A549 (cell line): ENCODE results near the gene KIF3A.

Experiments used
- EP300 ChIP-seq, 2 experiments: fragments of >200 bp; sonication (Bioruptor Twin); formaldehyde crosslinking; IDR thresholded peaks; 2 replicates in 1 of 2; 3 replicates in 1 of 2; pipeline ENCODE4 v1.6.1; 2016 to 2017
- MYC ChIP-seq: IDR thresholded peaks from 2 replicates; pipeline ENCODE4 v1.6.1; 2012; ENCODE audit warnings: mild to moderate bottlenecking, inconsistent platforms, low read length, improper control_type of control experiment, borderline replicate concordance
- RARB ChIP-seq: fragments of 250-450 bp; sonication (Bioruptor Pico); IDR thresholded peaks from 2 replicates; pipeline ENCODE4 v1.8.0; 2021; ENCODE audit warnings: mild to moderate bottlenecking, moderate library complexity
- RCOR1 ChIP-seq: fragments of 150-350 bp; IDR thresholded peaks from 2 replicates; pipeline ENCODE4 v1.6.1; 2014; ENCODE audit warnings: antibody characterized with exemption, low read length, low read depth
- SMC3 ChIP-seq: fragments of >200 bp; sonication (Bioruptor Twin); formaldehyde crosslinking; IDR thresholded peaks from 3 replicates; pipeline ENCODE4 v1.6.1; 2018; ENCODE audit warnings: inconsistent platforms
- ZFP36 ChIP-seq: fragments of 450-650 bp; IDR thresholded peaks from 2 replicates; pipeline ENCODE4 v1.6.1; 2014; ENCODE audit warnings: borderline replicate concordance; ENCODE audit not compliant: partially characterized antibody
- TF ChIP-seq, protein P1 (sequence below): fragments of >200 bp; sonication (Bioruptor Twin); formaldehyde crosslinking; IDR thresholded peaks from 3 replicates; pipeline ENCODE4 v1.5.1; 2016
- TF ChIP-seq, protein P2 (sequence below): fragments of 200-600 bp; sonication (generic); IDR thresholded peaks from 2 replicates; pipeline ENCODE4 v1.6.1; 2016; ENCODE audit warnings: antibody characterized with exemption, mild to moderate bottlenecking, moderate library complexity
- TF ChIP-seq, protein P3 (sequence below): IDR thresholded peaks from 2 replicates; pipeline ENCODE4 v1.6.1; 2012
- TF ChIP-seq, protein P4 (sequence below): fragments of 450-650 bp; IDR thresholded peaks from 2 replicates; pipeline ENCODE4 v1.6.1; 2014; ENCODE audit warnings: antibody characterized with exemption
- TF ChIP-seq, protein P5 (sequence below): IDR thresholded peaks from 2 replicates; pipeline ENCODE4 v1.6.1; 2012

DNA sequence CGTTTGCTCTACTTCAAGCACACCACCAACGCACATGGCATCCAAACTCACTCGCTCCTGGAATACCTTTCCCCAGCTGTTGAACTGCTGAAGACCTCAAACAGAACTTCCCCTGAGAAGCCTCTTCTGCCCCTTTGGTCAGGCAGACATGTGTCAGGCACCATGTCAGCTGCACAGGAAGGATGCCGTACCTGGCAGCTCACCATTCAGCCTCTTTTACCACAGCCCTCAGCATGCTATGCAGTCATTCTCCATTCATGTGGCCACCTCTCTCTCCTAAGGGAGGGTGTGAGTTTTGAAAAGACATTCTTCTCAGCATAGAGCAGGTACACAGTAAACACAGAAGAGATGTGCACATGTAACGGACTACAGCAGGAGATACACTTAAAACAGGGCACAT, 49.4 kb downstream of the KIF3A start:
- TF ChIP-seq MYC (no peak), RCOR1 (no peak), ZFP36 (no peak), SMC3 (no peak), EP300 (IDR thresholded peaks at IDR 0.05) (no peak), RARB (CRISPR knock-in tag) (no peak)
- TF ChIP-seq, protein P1, sequence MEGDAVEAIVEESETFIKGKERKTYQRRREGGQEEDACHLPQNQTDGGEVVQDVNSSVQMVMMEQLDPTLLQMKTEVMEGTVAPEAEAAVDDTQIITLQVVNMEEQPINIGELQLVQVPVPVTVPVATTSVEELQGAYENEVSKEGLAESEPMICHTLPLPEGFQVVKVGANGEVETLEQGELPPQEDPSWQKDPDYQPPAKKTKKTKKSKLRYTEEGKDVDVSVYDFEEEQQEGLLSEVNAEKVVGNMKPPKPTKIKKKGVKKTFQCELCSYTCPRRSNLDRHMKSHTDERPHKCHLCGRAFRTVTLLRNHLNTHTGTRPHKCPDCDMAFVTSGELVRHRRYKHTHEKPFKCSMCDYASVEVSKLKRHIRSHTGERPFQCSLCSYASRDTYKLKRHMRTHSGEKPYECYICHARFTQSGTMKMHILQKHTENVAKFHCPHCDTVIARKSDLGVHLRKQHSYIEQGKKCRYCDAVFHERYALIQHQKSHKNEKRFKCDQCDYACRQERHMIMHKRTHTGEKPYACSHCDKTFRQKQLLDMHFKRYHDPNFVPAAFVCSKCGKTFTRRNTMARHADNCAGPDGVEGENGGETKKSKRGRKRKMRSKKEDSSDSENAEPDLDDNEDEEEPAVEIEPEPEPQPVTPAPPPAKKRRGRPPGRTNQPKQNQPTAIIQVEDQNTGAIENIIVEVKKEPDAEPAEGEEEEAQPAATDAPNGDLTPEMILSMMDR = no peak
- TF ChIP-seq, protein P2, sequence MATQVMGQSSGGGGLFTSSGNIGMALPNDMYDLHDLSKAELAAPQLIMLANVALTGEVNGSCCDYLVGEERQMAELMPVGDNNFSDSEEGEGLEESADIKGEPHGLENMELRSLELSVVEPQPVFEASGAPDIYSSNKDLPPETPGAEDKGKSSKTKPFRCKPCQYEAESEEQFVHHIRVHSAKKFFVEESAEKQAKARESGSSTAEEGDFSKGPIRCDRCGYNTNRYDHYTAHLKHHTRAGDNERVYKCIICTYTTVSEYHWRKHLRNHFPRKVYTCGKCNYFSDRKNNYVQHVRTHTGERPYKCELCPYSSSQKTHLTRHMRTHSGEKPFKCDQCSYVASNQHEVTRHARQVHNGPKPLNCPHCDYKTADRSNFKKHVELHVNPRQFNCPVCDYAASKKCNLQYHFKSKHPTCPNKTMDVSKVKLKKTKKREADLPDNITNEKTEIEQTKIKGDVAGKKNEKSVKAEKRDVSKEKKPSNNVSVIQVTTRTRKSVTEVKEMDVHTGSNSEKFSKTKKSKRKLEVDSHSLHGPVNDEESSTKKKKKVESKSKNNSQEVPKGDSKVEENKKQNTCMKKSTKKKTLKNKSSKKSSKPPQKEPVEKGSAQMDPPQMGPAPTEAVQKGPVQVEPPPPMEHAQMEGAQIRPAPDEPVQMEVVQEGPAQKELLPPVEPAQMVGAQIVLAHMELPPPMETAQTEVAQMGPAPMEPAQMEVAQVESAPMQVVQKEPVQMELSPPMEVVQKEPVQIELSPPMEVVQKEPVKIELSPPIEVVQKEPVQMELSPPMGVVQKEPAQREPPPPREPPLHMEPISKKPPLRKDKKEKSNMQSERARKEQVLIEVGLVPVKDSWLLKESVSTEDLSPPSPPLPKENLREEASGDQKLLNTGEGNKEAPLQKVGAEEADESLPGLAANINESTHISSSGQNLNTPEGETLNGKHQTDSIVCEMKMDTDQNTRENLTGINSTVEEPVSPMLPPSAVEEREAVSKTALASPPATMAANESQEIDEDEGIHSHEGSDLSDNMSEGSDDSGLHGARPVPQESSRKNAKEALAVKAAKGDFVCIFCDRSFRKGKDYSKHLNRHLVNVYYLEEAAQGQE = no peak
- TF ChIP-seq, protein P3, sequence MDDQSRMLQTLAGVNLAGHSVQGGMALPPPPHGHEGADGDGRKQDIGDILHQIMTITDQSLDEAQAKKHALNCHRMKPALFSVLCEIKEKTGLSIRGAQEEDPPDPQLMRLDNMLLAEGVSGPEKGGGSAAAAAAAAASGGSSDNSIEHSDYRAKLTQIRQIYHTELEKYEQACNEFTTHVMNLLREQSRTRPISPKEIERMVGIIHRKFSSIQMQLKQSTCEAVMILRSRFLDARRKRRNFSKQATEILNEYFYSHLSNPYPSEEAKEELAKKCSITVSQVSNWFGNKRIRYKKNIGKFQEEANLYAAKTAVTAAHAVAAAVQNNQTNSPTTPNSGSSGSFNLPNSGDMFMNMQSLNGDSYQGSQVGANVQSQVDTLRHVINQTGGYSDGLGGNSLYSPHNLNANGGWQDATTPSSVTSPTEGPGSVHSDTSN = no peak
- TF ChIP-seq, protein P4, sequence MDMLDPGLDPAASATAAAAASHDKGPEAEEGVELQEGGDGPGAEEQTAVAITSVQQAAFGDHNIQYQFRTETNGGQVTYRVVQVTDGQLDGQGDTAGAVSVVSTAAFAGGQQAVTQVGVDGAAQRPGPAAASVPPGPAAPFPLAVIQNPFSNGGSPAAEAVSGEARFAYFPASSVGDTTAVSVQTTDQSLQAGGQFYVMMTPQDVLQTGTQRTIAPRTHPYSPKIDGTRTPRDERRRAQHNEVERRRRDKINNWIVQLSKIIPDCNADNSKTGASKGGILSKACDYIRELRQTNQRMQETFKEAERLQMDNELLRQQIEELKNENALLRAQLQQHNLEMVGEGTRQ = no peak
- TF ChIP-seq, protein P5, sequence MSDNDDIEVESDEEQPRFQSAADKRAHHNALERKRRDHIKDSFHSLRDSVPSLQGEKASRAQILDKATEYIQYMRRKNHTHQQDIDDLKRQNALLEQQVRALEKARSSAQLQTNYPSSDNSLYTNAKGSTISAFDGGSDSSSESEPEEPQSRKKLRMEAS = no peak
